ENCODE measurements around the gene GRID2IP. TPM values are rescaled to one million over a fixed set of nuclear protein-coding genes. Genes with fewer than 3 reads are reported as not detected.

GRID2IP gene
- total RNA-seq, 1 donor from 2014 or later = 0.41 TPM

GRCh38 chr7:6501586-6502564 is 49.4 kb downstream of the GRID2IP start:
- Histone ChIP-seq H3K9me3 (no peaks in the 10 kb centered on the region), H3K4me3 (no peak overlapping the region), H3K27ac (no peak overlapping the region), H3K4me1 (peaks cover 14% of the 10 kb centered on the region), H3K36me3 (no peaks in the 10 kb centered on the region), H3K27me3 (ENCODE audit: low read depth) (no peaks in the 10 kb centered on the region)
- TF ChIP-seq CTCF (IDR thresholded peaks at IDR 0.05) = no peak
- DNase-seq (no peak), ATAC-seq (no peak)
- intact Hi-C loops (cut with DNase I) = no loop called here

- intact Hi-C loops (cut with DNase I) = no loop called here
- H3K4me3 ChIP-seq = no peak overlapping the region
- DNase-seq = no peak
Measured at GRCh38 chr7:6500691-6501090, 50.6 kb downstream of the GRID2IP start.

GRCh38 chr7:6497994-6498393 is 53.3 kb downstream of the GRID2IP start:
- TF ChIP-seq CTCF (IDR thresholded peaks at IDR 0.05) = no peak
- intact Hi-C loops (cut with DNase I) = no loop called here
- Histone ChIP-seq H3K4me3 (no peak overlapping the region), H3K27me3 (ENCODE audit: low read depth) (no peaks in the 10 kb centered on the region), H3K4me1 (peaks cover 3% of the 10 kb centered on the region), H3K27ac (no peak overlapping the region), H3K36me3 (no peaks in the 10 kb centered on the region), H3K9me3 (no peaks in the 10 kb centered on the region)
- ATAC-seq (no peak), DNase-seq (no peak)

More at GRCh38 chr7:6500691-6501090, 50.6 kb downstream of the GRID2IP start:
- no peak for ATAC-seq
- Histone ChIP-seq H3K27ac (no peak overlapping the region), H3K9me3 (no peaks in the 10 kb centered on the region), H3K4me1 (peaks cover 14% of the 10 kb centered on the region), H3K36me3 (no peaks in the 10 kb centered on the region), H3K27me3 (ENCODE audit: low read depth) (no peaks in the 10 kb centered on the region)
- no peak for TF ChIP-seq CTCF (IDR thresholded peaks at IDR 0.05)

GRCh38 chr7:6497637-6497905 is 53.7 kb downstream of the GRID2IP start:
- H3K4me3 ChIP-seq = no peak overlapping the region
- intact Hi-C loops (cut with DNase I) = no loop called here
- H3K4me1 ChIP-seq = no peaks in the 10 kb centered on the region
- H3K36me3 ChIP-seq = no peaks in the 10 kb centered on the region
- ATAC-seq = peak; percentile 4 to 11
- no peaks in the 10 kb centered on the region for H3K27me3 ChIP-seq (ENCODE audit: low read depth)
- DNase-seq = no peak
- H3K9me3 ChIP-seq = no peaks in the 10 kb centered on the region
- no peak for TF ChIP-seq CTCF (IDR thresholded peaks at IDR 0.05)
- no peak overlapping the region for H3K27ac ChIP-seq

GRCh38 chr7:6496842-6497636 is 54.2 kb downstream of the GRID2IP start:
- peak; percentile 11 for DNase-seq
- TF ChIP-seq CTCF (IDR thresholded peaks at IDR 0.05) = no peak
- Histone ChIP-seq H3K4me3 (no peak overlapping the region), H3K9me3 (no peaks in the 10 kb centered on the region), H3K27ac (no peak overlapping the region), H3K27me3 (ENCODE audit: low read depth) (no peaks in the 10 kb centered on the region), H3K36me3 (no peaks in the 10 kb centered on the region), H3K4me1 (no peaks in the 10 kb centered on the region)
- intact Hi-C loops (cut with DNase I) = no loop called here
- peak in 1 of 2 donors; percentile 5 for ATAC-seq
